Testis (tissue), 3 donors: ENCODE measurements around the gene SMIM13. TPM values are rescaled to one million over a fixed set of nuclear protein-coding genes. Genes with fewer than 3 reads are reported as not detected.

Experiments used
- DNase-seq: peaks from one replicate; pipeline ENCODE4 v3.0.0-alpha.2; 2019
- H3K27ac ChIP-seq, 2 donors: fragments of 200-600 bp; sonication (generic); one replicate each; pipeline ENCODE4 v1.5.1; 2019
- H3K27me3 ChIP-seq: fragments of 200-600 bp; sonication (generic); one replicate; pipeline ENCODE4 v1.5.1; 2019
- H3K36me3 ChIP-seq: fragments of 200-600 bp; sonication (generic); one replicate; pipeline ENCODE4 v1.5.1; 2017; ENCODE audit warnings: low read depth; ENCODE audit errors: missing control alignments
- H3K4me1 ChIP-seq: fragments of 200-600 bp; sonication (generic); one replicate; pipeline ENCODE4 v1.5.1; 2019
- H3K4me3 ChIP-seq, 2 donors: fragments of 200-600 bp; sonication (generic); one replicate each; pipeline ENCODE4 v1.5.1; 2017 to 2019
- H3K9me3 ChIP-seq: fragments of 200-600 bp; sonication (generic); one replicate; pipeline ENCODE4 v1.5.1; 2017
- CTCF ChIP-seq, 3 experiments: fragments of 450-650 bp in 2 of 3; fragments of 200-600 bp in 1 of 3; sonication (generic) in 1 of 3; IDR thresholded peaks; one replicate each; pipeline ENCODE4 v1.5.1; 2016 to 2019; ENCODE audit warnings: antibody characterized with exemption in 3 of 3, mild to moderate bottlenecking in 2 of 3, moderate library complexity in 1 of 3
- POLR2A ChIP-seq: fragments of 450-650 bp; IDR thresholded peaks from one replicate; pipeline ENCODE4 v1.6.1; 2017; ENCODE audit warnings: antibody characterized with exemption, mild to moderate bottlenecking, moderate library complexity
- WGBS, 2 donors: methylation state at CpG; one replicate each; pipeline ENCODE4 v1.1.5; 2018; 5-methylcytosine and 5-hydroxymethylcytosine counted together
- intact Hi-C: fragments of 100-400 bp; cut with DNase I; formaldehyde crosslinking; loops from one replicate; pipeline ENCODE4 v1.15.1; 2023; ENCODE audit warnings: low total_unique reads
- polyA plus RNA-seq: library from polyadenylated mRNA; stranded (reverse); fragments of 350-450 nt; fragmentation: Illumina TruSeq; extraction: RNeasy Lipid Tissue Mini Kit (QIAGEN cat#74804); gene quantifications from one replicate; pipeline ENCODE4 v1.2.3, GENCODE V29; 2014; ENCODE audit warnings: low read depth, low replicate concordance; ENCODE audit not compliant: insufficient read depth
- total RNA-seq, 2 donors: library from RNA; depleted of rRNA; stranded (reverse); fragments of >200 nt; gene quantifications; one replicate each; pipeline ENCODE4 v1.2.3, GENCODE V29; 2016

The SMIM13 gene
- total and polyA plus RNA-seq, 3 donors from 2014 or later = 7.2 to 13.2 (median 8.9) TPM

GRCh38 chr6:11066505-11067347 is 26.9 kb upstream of the SMIM13 start:
- Histone ChIP-seq H3K9me3 (no peaks in the 10 kb centered on the region), H3K36me3 (no peaks in the 10 kb centered on the region), H3K27me3 (no peaks in the 10 kb centered on the region), H3K4me1 (no peaks in the 10 kb centered on the region), H3K4me3 (no peak overlapping the region), H3K27ac (no peak overlapping the region)
- 95 to 96% methylated on average over 6 of the region's 6 CpGs for WGBS, 2 donors
- intact Hi-C loops = loop anchor here (10.0 kb wide), 1 partner anchor 112 kb away; no protein-coding TSS in a partner anchor
- no peak for DNase-seq
- no peak for TF ChIP-seq CTCF (IDR thresholded peaks at IDR 0.05)
- no peak for TF ChIP-seq POLR2A

GRCh38 chr6:11067348-11067747 is 26.3 kb upstream of the SMIM13 start:
- no peak overlapping the region for H3K4me3 ChIP-seq
- H3K4me1 ChIP-seq = no peaks in the 10 kb centered on the region
- H3K9me3 ChIP-seq = no peaks in the 10 kb centered on the region
- H3K27ac ChIP-seq = no peak overlapping the region
- no peak for DNase-seq
- H3K36me3 ChIP-seq = no peaks in the 10 kb centered on the region
- no peaks in the 10 kb centered on the region for H3K27me3 ChIP-seq
- 62 to 66% methylated on average over 2 of the region's 2 CpGs for WGBS, 2 donors
- TF ChIP-seq POLR2A (no peak), CTCF (IDR thresholded peaks at IDR 0.05) (no peak)
- intact Hi-C loops = loop anchor here (10.0 kb wide), 1 partner anchor 113 kb away; no protein-coding TSS in a partner anchor

GRCh38 chr6:11069760-11070159 is 23.9 kb upstream of the SMIM13 start:
- no peaks in the 10 kb centered on the region for H3K27me3 ChIP-seq
- no peak overlapping the region for H3K27ac ChIP-seq
- H3K36me3 ChIP-seq = no peaks in the 10 kb centered on the region
- H3K4me3 ChIP-seq = no peak overlapping the region
- no peaks in the 10 kb centered on the region for H3K4me1 ChIP-seq
- intact Hi-C loops = loop anchor here (10.0 kb wide), 1 partner anchor 115 kb away; no protein-coding TSS in a partner anchor
- TF ChIP-seq CTCF (IDR thresholded peaks at IDR 0.05) = no peak
- TF ChIP-seq POLR2A = no peak
- 58 to 69% methylated on average over 2 of the region's 2 CpGs for WGBS, 2 donors
- no peaks in the 10 kb centered on the region for H3K9me3 ChIP-seq
- no peak for DNase-seq

GRCh38 chr6:11072101-11072500 is 21.5 kb upstream of the SMIM13 start:
- intact Hi-C loops = no loop called here
- TF ChIP-seq POLR2A (no peak), CTCF (IDR thresholded peaks at IDR 0.05) (no peak)
- no peak for DNase-seq
- Histone ChIP-seq H3K4me1 (no peaks in the 10 kb centered on the region), H3K9me3 (no peaks in the 10 kb centered on the region), H3K4me3 (no peak overlapping the region), H3K27ac (no peak overlapping the region), H3K36me3 (no peaks in the 10 kb centered on the region), H3K27me3 (no peaks in the 10 kb centered on the region)
- WGBS, 2 donors = 95 to 97% methylated on average over 4 of the region's 4 CpGs
